Mesenchymal stem cell (in vitro differentiated cells and primary cell): ENCODE measurements around the gene PPM1B.

ENCODE experiments used
- DNase-seq: peaks from one replicate; pipeline ENCODE4 v3.0.0-alpha.2; 2013
- H2AFZ ChIP-seq: one replicate; pipeline ENCODE4 v1.6.1; 2013; ENCODE audit warnings: low read depth, mild to moderate bottlenecking, control low read depth, inconsistent platforms, low read length, moderate library complexity
- H2AK5ac ChIP-seq: 2 replicates; pipeline ENCODE4 v1.6.1; 2013; ENCODE audit warnings: low read length, moderate library complexity, mild to moderate bottlenecking, inconsistent platforms; ENCODE audit not compliant: severe bottlenecking
- H2BK120ac ChIP-seq: one replicate; pipeline ENCODE4 v1.6.1; 2013; ENCODE audit warnings: low read depth, mild to moderate bottlenecking, inconsistent platforms, low read length, moderate library complexity
- H2BK12ac ChIP-seq, 2 experiments: one replicate each; pipeline ENCODE4 v1.6.1; 2013; ENCODE audit warnings: inconsistent platforms in 2 of 2, low read length in 2 of 2, mild to moderate bottlenecking in 2 of 2, moderate library complexity in 2 of 2, control low read depth in 1 of 2
- H2BK15ac ChIP-seq: one replicate; pipeline ENCODE4 v1.6.1; 2013; ENCODE audit warnings: mild to moderate bottlenecking, low read depth, inconsistent platforms; ENCODE audit not compliant: poor library complexity, severe bottlenecking
- H2BK5ac ChIP-seq: 2 replicates; pipeline ENCODE4 v1.6.1; 2013; ENCODE audit warnings: low read depth, mild to moderate bottlenecking, low read length, control low read depth, inconsistent platforms; ENCODE audit not compliant: poor library complexity, severe bottlenecking
- H3K14ac ChIP-seq, 2 experiments: one replicate each; pipeline ENCODE4 v1.6.1; 2013; ENCODE audit warnings: inconsistent platforms in 2 of 2, low read length in 2 of 2, control low read depth in 1 of 2, mild to moderate bottlenecking in 1 of 2, moderate library complexity in 1 of 2
- H3K18ac ChIP-seq, 2 experiments: one replicate each; pipeline ENCODE4 v1.6.1; 2013; ENCODE audit warnings: inconsistent platforms in 2 of 2, low read length in 2 of 2, control low read depth in 1 of 2, low read depth in 1 of 2, mild to moderate bottlenecking in 1 of 2
- H3K23ac ChIP-seq, 2 experiments: one replicate each; pipeline ENCODE4 v1.6.1; 2013; ENCODE audit warnings: inconsistent platforms in 2 of 2, low read length in 2 of 2, mild to moderate bottlenecking in 2 of 2, moderate library complexity in 2 of 2, control low read depth in 1 of 2
- H3K27ac ChIP-seq: 2 replicates; pipeline ENCODE4 v1.5.1; 2013; ENCODE audit warnings: mild to moderate bottlenecking, moderate library complexity, low read length, control low read depth, inconsistent platforms; ENCODE audit not compliant: poor library complexity, severe bottlenecking
- H3K27me3 ChIP-seq, 2 experiments: 2 replicates each; pipeline versions ENCODE4 v1.6.1 to v1.7.0; 2013; ENCODE audit warnings: low read length in 2 of 2, mild to moderate bottlenecking in 2 of 2, moderate library complexity in 2 of 2, control low read depth in 1 of 2, inconsistent platforms in 1 of 2; ENCODE audit not compliant: control insufficient read depth in 1 of 2, insufficient read depth in 1 of 2
- H3K36me3 ChIP-seq, 2 experiments: 2 replicates each; pipeline versions ENCODE4 v1.6.1 to v1.7.0; 2013; ENCODE audit warnings: low read length in 2 of 2, control low read depth in 1 of 2, inconsistent platforms in 1 of 2, low read depth in 1 of 2, mild to moderate bottlenecking in 1 of 2; ENCODE audit not compliant: insufficient read depth in 2 of 2, control insufficient read depth in 1 of 2
- H3K4ac ChIP-seq, 2 experiments: one replicate each; pipeline ENCODE4 v1.6.1; 2013; ENCODE audit warnings: inconsistent platforms in 2 of 2, low read length in 2 of 2, mild to moderate bottlenecking in 2 of 2, moderate library complexity in 2 of 2, control low read depth in 1 of 2, low read depth in 1 of 2
- H3K4me1 ChIP-seq: 2 replicates; pipeline ENCODE4 v1.6.1; 2013; ENCODE audit warnings: low read depth, low read length, control low read depth; ENCODE audit not compliant: control insufficient read depth, insufficient read depth
- H3K4me2 ChIP-seq: 2 replicates; pipeline ENCODE4 v1.6.1; 2013; ENCODE audit warnings: low read length, mild to moderate bottlenecking, inconsistent platforms; ENCODE audit not compliant: poor library complexity, severe bottlenecking
- H3K4me3 ChIP-seq, 2 experiments: 2 replicates each; pipeline versions ENCODE4 v1.5.1 to v1.7.0; 2013; ENCODE audit warnings: low read length in 2 of 2, mild to moderate bottlenecking in 2 of 2, control low read depth in 1 of 2, low read depth in 1 of 2; ENCODE audit not compliant: insufficient read depth in 1 of 2
- H3K79me1 ChIP-seq: replicated peaks from 2 replicates; pipeline ENCODE4 v1.6.1; 2013; ENCODE audit warnings: mild to moderate bottlenecking, control low read depth, low read length, inconsistent platforms; ENCODE audit not compliant: poor library complexity, severe bottlenecking
- H3K9ac ChIP-seq: 2 replicates; pipeline ENCODE4 v1.7.0; 2013; ENCODE audit warnings: mild to moderate bottlenecking, low read length, moderate library complexity
- H3K9me3 ChIP-seq: 2 replicates; pipeline ENCODE4 v1.7.0; 2013; ENCODE audit warnings: mild to moderate bottlenecking, low read length; ENCODE audit not compliant: control insufficient read depth
- H4K8ac ChIP-seq: one replicate; pipeline ENCODE4 v1.6.1; 2013; ENCODE audit warnings: inconsistent platforms, mild to moderate bottlenecking, low read length, moderate library complexity
- H4K91ac ChIP-seq: one replicate; pipeline ENCODE4 v1.6.1; 2013; ENCODE audit warnings: mild to moderate bottlenecking, low read length, inconsistent platforms
- WGBS: methylation state at CpG from one replicate; pipeline ENCODE4 v1.1.7; 2013; ENCODE audit warnings: mixed read lengths; 5-methylcytosine and 5-hydroxymethylcytosine counted together

PPM1B gene

DNA sequence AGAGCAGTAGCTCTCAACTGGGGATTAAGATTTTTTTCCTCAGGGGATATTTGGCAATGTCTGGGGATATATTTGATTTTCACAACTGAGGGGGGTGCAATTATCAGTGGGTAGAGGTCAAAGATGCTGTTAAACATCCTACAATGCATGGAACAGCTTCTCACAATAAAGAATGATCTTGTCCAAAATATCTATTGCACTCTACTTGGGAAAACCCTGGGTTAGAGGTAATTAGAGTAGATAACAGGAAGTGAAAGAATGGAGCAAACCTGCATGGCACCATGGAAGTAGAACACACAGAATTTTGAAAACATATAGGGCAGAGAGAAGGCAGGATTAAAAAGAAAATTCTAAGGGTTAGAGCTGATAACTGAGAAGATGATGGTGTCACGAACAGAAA lies 26.4 kb upstream of the PPM1B start:
- no peak overlapping the region for H3K4me3 ChIP-seq
- no peaks in the 10 kb centered on the region for H3K79me1 ChIP-seq
- no peak overlapping the region for H2BK5ac ChIP-seq
- H3K18ac ChIP-seq: no peak overlapping the region
- no peak overlapping the region for H3K14ac ChIP-seq
- no peaks in the 10 kb centered on the region for H3K27me3 ChIP-seq
- H2AFZ ChIP-seq: no peak overlapping the region
- H3K23ac ChIP-seq: no peak overlapping the region
- no peak for DNase-seq
- H3K4ac ChIP-seq: no peak overlapping the region
- no peak overlapping the region for H2BK12ac ChIP-seq
- no peak overlapping the region for H2BK120ac ChIP-seq
- no peaks in the 10 kb centered on the region for H3K4me1 ChIP-seq
- H4K8ac ChIP-seq: no peak overlapping the region
- H3K9ac ChIP-seq: no peak overlapping the region
- H3K36me3 ChIP-seq: no peaks in the 10 kb centered on the region
- no peak overlapping the region for H3K4me2 ChIP-seq
- no peak overlapping the region for H4K91ac ChIP-seq
- no peak overlapping the region for H2AK5ac ChIP-seq
- no peaks in the 10 kb centered on the region for H3K9me3 ChIP-seq
- H2BK15ac ChIP-seq: no peak overlapping the region
- 100% methylated on average over 1 of the region's 1 CpG for WGBS
- no peak overlapping the region for H3K27ac ChIP-seq

DNA sequence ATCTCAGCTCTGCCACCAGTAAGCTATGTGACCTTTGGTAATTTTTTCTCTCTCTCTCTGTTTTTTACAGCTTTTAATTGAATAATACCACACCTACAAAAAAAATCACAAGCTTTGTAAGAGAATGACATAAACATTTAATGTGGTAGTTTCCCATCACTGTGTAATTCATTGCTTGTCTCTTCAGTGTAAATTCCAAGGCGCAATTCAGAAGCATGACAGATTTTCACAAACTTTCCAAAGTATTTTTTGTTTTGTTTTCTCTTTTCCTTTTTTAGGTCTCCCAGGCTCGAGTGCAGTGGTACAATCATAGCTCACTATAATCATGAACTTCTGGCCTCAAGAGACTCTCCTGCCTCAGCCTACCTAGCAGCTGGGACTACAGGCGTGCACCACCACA lies 25.0 kb upstream of the PPM1B start:
- Histone ChIP-seq H3K23ac (no peak overlapping the region), H2AFZ (no peak overlapping the region), H3K14ac (no peak overlapping the region), H3K79me1 (no peaks in the 10 kb centered on the region), H3K4me1 (no peaks in the 10 kb centered on the region), H3K27me3 (peaks cover 0 to 2% of the 10 kb centered on the region in 2 experiments), H3K4me2 (no peak overlapping the region), H2BK12ac (no peak overlapping the region), H3K27ac (no peak overlapping the region), H2AK5ac (no peak overlapping the region), H4K91ac (no peak overlapping the region), H3K4ac (no peak overlapping the region), H2BK120ac (no peak overlapping the region), H3K18ac (no peak overlapping the region), H2BK15ac (no peak overlapping the region), H3K9me3 (no peaks in the 10 kb centered on the region), H3K4me3 (no peak overlapping the region), H3K9ac (no peak overlapping the region), H4K8ac (no peak overlapping the region), H2BK5ac (no peak overlapping the region), H3K36me3 (no peaks in the 10 kb centered on the region)
- WGBS: 85% methylated on average over 3 of the region's 3 CpGs
- DNase-seq: no peak

DNA sequence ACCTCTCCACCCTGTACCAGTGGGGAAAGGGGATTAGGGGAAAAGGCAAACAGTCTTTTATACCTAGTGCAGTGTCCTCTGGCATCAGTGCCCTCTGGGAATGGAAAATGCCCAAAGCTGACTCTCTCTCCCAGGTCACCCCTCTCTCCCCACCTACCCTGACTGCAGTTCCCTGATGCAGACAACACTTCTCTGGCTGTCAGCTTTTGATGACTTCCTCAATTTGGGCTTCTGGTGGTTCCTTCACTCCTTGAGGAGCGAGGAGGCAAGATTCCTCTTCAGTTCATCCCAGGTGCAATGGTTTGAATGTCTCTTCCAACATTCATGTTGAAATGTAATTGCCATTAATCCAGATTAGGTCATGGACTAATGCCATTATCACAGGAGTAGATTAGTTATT lies 19.7 kb upstream of the PPM1B start:
- Histone ChIP-seq H4K8ac (no peak overlapping the region), H2BK5ac (no peak overlapping the region), H2AK5ac (no peak overlapping the region), H3K18ac (no peak overlapping the region), H3K4me2 (no peak overlapping the region), H3K79me1 (no peaks in the 10 kb centered on the region), H2BK12ac (no peak overlapping the region), H3K23ac (no peak overlapping the region), H3K4me3 (no peak overlapping the region), H3K9ac (no peak overlapping the region), H3K27ac (no peak overlapping the region), H3K36me3 (no peaks in the 10 kb centered on the region), H2BK15ac (no peak overlapping the region), H4K91ac (no peak overlapping the region), H2BK120ac (no peak overlapping the region), H3K9me3 (no peaks in the 10 kb centered on the region), H2AFZ (no peak overlapping the region), H3K4ac (no peak overlapping the region), H3K27me3 (peaks cover 0 to 8% of the 10 kb centered on the region in 2 experiments), H3K4me1 (no peaks in the 10 kb centered on the region), H3K14ac (no peak overlapping the region)
- WGBS: 80% methylated on average over 1 of the region's 1 CpG
- DNase-seq: no peak

DNA sequence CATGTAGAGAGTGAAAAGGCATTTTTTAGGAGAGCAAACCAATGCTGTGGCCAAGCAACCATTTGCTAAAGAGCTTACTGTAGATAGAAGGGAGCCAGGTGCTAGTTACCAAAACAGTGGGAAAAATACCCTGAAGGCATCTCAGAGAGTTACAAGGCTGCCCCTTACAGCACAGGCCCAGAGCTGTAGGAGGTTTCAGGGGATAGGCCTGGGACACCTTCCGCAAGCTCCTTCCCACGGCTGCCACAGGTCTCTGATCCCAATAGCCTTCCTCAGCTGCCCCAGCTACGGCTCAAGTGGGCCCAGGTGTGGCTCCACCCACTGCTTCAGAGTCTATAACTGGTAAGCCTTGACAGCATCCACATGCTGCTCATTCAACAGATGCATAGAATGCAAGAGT lies 18.2 kb upstream of the PPM1B start:
- Histone ChIP-seq H3K9me3 (no peaks in the 10 kb centered on the region), H2BK15ac (no peak overlapping the region), H3K14ac (no peak overlapping the region), H3K4me1 (peaks cover under 1% of the 10 kb centered on the region), H3K27ac (no peak overlapping the region), H2AK5ac (no peak overlapping the region), H3K27me3 (peaks cover 0 to 8% of the 10 kb centered on the region in 2 experiments), H2BK12ac (no peak overlapping the region), H3K4me3 (no peak overlapping the region), H2AFZ (no peak overlapping the region), H2BK5ac (no peak overlapping the region), H3K18ac (no peak overlapping the region), H3K79me1 (no peaks in the 10 kb centered on the region), H3K36me3 (no peaks in the 10 kb centered on the region), H4K91ac (no peak overlapping the region), H3K4ac (no peak overlapping the region), H3K23ac (no peak overlapping the region), H3K4me2 (no peak overlapping the region), H2BK120ac (no peak overlapping the region), H4K8ac (no peak overlapping the region), H3K9ac (no peak overlapping the region)
- 85% methylated on average over 3 of the region's 3 CpGs for WGBS
- DNase-seq: no peak
